Measurements from ENCODE around the gene PLCB1.
A peak's percentile ranks its signal among the peaks of the same experiment; 100 is the strongest.

Gene PLCB1

GRCh38 chr20:8118760-8119159 is 13.3 kb upstream of the PLCB1 start:
- no peak for TF ChIP-seq CTCF (IDR thresholded peaks at IDR 0.05; ENCODE audit: low read depth, low read length)
- H3K4me3 ChIP-seq (replicated peaks in 1 of 2; ENCODE audit: low read depth in 2 of 2, low read length in 2 of 2) = no peak overlapping the region
- DNase-seq (ENCODE audit: low read depth in 2 of 2) = peak in 1 of 2 donors; percentile 16

GRCh38 chr20:8121666-8122065 is 10.4 kb upstream of the PLCB1 start:
- no peak for TF ChIP-seq CTCF (IDR thresholded peaks at IDR 0.05; ENCODE audit: low read depth, low read length)
- DNase-seq (ENCODE audit: low read depth in 2 of 2) = no peak
- H3K4me3 ChIP-seq (replicated peaks in 1 of 2; ENCODE audit: low read depth in 2 of 2, low read length in 2 of 2) = no peak overlapping the region

- no peak overlapping the region for H3K4me3 ChIP-seq (replicated peaks in 1 of 2; ENCODE audit: low read depth in 2 of 2, low read length in 2 of 2)
- DNase-seq (ENCODE audit: low read depth in 2 of 2) = peak; percentile 26 to 43
- no peak for TF ChIP-seq CTCF (IDR thresholded peaks at IDR 0.05; ENCODE audit: low read depth, low read length)
Measured at GRCh38 chr20:8124639-8125038, 7.4 kb upstream of the PLCB1 start.

- no peak for DNase-seq (ENCODE audit: low read depth in 2 of 2)
- no peak for TF ChIP-seq CTCF (IDR thresholded peaks at IDR 0.05; ENCODE audit: low read depth, low read length)
- no peak overlapping the region for H3K4me3 ChIP-seq (replicated peaks in 1 of 2; ENCODE audit: low read depth in 2 of 2, low read length in 2 of 2)
Measured at GRCh38 chr20:8126181-8126580, 5.9 kb upstream of the PLCB1 start.

- no peak for TF ChIP-seq CTCF (IDR thresholded peaks at IDR 0.05; ENCODE audit: low read depth, low read length)
- no peak for DNase-seq (ENCODE audit: low read depth in 2 of 2)
- H3K4me3 ChIP-seq (replicated peaks in 1 of 2; ENCODE audit: low read depth in 2 of 2, low read length in 2 of 2) = no peak overlapping the region
Measured at GRCh38 chr20:8126841-8127378, 5.2 kb upstream of the PLCB1 start.

- no peak for DNase-seq (ENCODE audit: low read depth in 2 of 2)
- H3K4me3 ChIP-seq (replicated peaks in 1 of 2; ENCODE audit: low read depth in 2 of 2, low read length in 2 of 2) = no peak overlapping the region
- no peak for TF ChIP-seq CTCF (IDR thresholded peaks at IDR 0.05; ENCODE audit: low read depth, low read length)
Measured at GRCh38 chr20:8127553-8128255, 4.4 kb upstream of the PLCB1 start.
